ENCODE results near the gene TTC13.

Gene TTC13

GRCh38 chr1:230861489-230861888 is 117.2 kb downstream of the TTC13 start:
- DNase-seq (ENCODE audit: insufficient read length, low spot score), result no peak
- TF ChIP-seq POLR2A (IDR thresholded peaks at IDR 0.05; ENCODE audit: low read depth, low read length), result no peak
- FAIRE-seq, result no peak

GRCh38 chr1:230860617-230861384 is 117.9 kb downstream of the TTC13 start:
- FAIRE-seq, result no peak
- TF ChIP-seq POLR2A (IDR thresholded peaks at IDR 0.05; ENCODE audit: low read depth, low read length), result no peak
- DNase-seq (ENCODE audit: insufficient read length, low spot score), result no peak

- no peak for DNase-seq (ENCODE audit: insufficient read length, low spot score)
- TF ChIP-seq POLR2A (IDR thresholded peaks at IDR 0.05; ENCODE audit: low read depth, low read length), result no peak
- FAIRE-seq, result no peak
Observed at GRCh38 chr1:230858918-230859729, 119.5 kb downstream of the TTC13 start.

GRCh38 chr1:230858236-230858820 is 120.3 kb downstream of the TTC13 start:
- FAIRE-seq (no peak), DNase-seq (ENCODE audit: insufficient read length, low spot score) (no peak)
- no peak for TF ChIP-seq POLR2A (IDR thresholded peaks at IDR 0.05; ENCODE audit: low read depth, low read length)

- DNase-seq (ENCODE audit: insufficient read length, low spot score) (no peak), FAIRE-seq (no peak)
- no peak for TF ChIP-seq POLR2A (IDR thresholded peaks at IDR 0.05; ENCODE audit: low read depth, low read length)
Observed at GRCh38 chr1:230857822-230858221, 120.8 kb downstream of the TTC13 start.

GRCh38 chr1:230857077-230857476 is 121.6 kb downstream of the TTC13 start:
- no peak for DNase-seq (ENCODE audit: insufficient read length, low spot score)
- TF ChIP-seq POLR2A (IDR thresholded peaks at IDR 0.05; ENCODE audit: low read depth, low read length), result no peak
- no peak for FAIRE-seq
